ENCODE measurements around the gene FTO.

The FTO gene

GRCh38 chr16:53950677-53951076 is 246.7 kb downstream of the FTO start:
- Histone ChIP-seq H3K4me3 (ENCODE audit: low read length) (no peak overlapping the region), H3K9me3 (replicated peaks; ENCODE audit: insufficient read depth, low read length) (no peaks in the 10 kb centered on the region), H3K79me2 (ENCODE audit: low read length) (no peaks in the 10 kb centered on the region), H3K4me1 (ENCODE audit: low read length) (peaks cover 5% of the 10 kb centered on the region), H4K20me1 (ENCODE audit: insufficient read depth, low read length) (no peaks in the 10 kb centered on the region), H3K27ac (ENCODE audit: low read length) (no peak overlapping the region), H3K4me2 (ENCODE audit: low read depth, low read length) (no peak overlapping the region), H3K27me3 (replicated peaks; ENCODE audit: insufficient read depth, low read length) (no peaks in the 10 kb centered on the region), H3K9ac (ENCODE audit: low read length) (no peak overlapping the region), H2AFZ (ENCODE audit: low read length) (no peak overlapping the region), H3K9me2 (replicated peaks; ENCODE audit: insufficient read depth, low read length) (no peaks in the 10 kb centered on the region), H3F3A (ENCODE audit: insufficient read depth, low read length) (no peaks in the 10 kb centered on the region), H3K36me3 (replicated peaks; ENCODE audit: insufficient read depth, low read length) (no peaks in the 10 kb centered on the region)
- DNase-seq: no peak
- TF ChIP-seq EZH2 (optimal IDR thresholded peaks at IDR 0.05; ENCODE audit: low read depth, low read length) (no peak), CTCF (IDR thresholded peaks at IDR 0.05; ENCODE audit: low read length) (no peak), EZH2phosphoT487 (IDR thresholded peaks at IDR 0.05; ENCODE audit: low read length) (no peak)

GRCh38 chr16:53952215-53953208 is 248.6 kb downstream of the FTO start:
- Histone ChIP-seq H3K27ac (ENCODE audit: low read length) (no peak overlapping the region), H4K20me1 (ENCODE audit: insufficient read depth, low read length) (no peaks in the 10 kb centered on the region), H2AFZ (ENCODE audit: low read length) (peak overlapping the region; percentile 10), H3K27me3 (replicated peaks; ENCODE audit: insufficient read depth, low read length) (no peaks in the 10 kb centered on the region), H3F3A (ENCODE audit: insufficient read depth, low read length) (no peaks in the 10 kb centered on the region), H3K4me1 (ENCODE audit: low read length) (peaks cover 5% of the 10 kb centered on the region), H3K9me2 (replicated peaks; ENCODE audit: insufficient read depth, low read length) (no peaks in the 10 kb centered on the region), H3K9ac (ENCODE audit: low read length) (no peak overlapping the region), H3K4me3 (ENCODE audit: low read length) (peak overlapping the region; percentile 10; the same call in 1 of the 2 replicates), H3K36me3 (replicated peaks; ENCODE audit: insufficient read depth, low read length) (no peaks in the 10 kb centered on the region), H3K9me3 (replicated peaks; ENCODE audit: insufficient read depth, low read length) (no peaks in the 10 kb centered on the region), H3K4me2 (ENCODE audit: low read depth, low read length) (peak overlapping the region; percentile 42), H3K79me2 (ENCODE audit: low read length) (no peaks in the 10 kb centered on the region)
- peak; percentile 71 for DNase-seq
- TF ChIP-seq CTCF (IDR thresholded peaks at IDR 0.05; ENCODE audit: low read length): no peak
- TF ChIP-seq EZH2 (optimal IDR thresholded peaks at IDR 0.05; ENCODE audit: low read depth, low read length): no peak
- TF ChIP-seq EZH2phosphoT487 (IDR thresholded peaks at IDR 0.05; ENCODE audit: low read length): no peak

GRCh38 chr16:53953336-53953735 is 249.4 kb downstream of the FTO start:
- DNase-seq: no peak
- no peaks in the 10 kb centered on the region for H3K9me3 ChIP-seq (replicated peaks; ENCODE audit: insufficient read depth, low read length)
- H3K9ac ChIP-seq (ENCODE audit: low read length): no peak overlapping the region
- no peaks in the 10 kb centered on the region for H3K9me2 ChIP-seq (replicated peaks; ENCODE audit: insufficient read depth, low read length)
- H3F3A ChIP-seq (ENCODE audit: insufficient read depth, low read length): no peaks in the 10 kb centered on the region
- peaks cover 5% of the 10 kb centered on the region for H3K4me1 ChIP-seq (ENCODE audit: low read length)
- H3K27me3 ChIP-seq (replicated peaks; ENCODE audit: insufficient read depth, low read length): no peaks in the 10 kb centered on the region
- no peak overlapping the region for H2AFZ ChIP-seq (ENCODE audit: low read length)
- no peak overlapping the region for H3K4me2 ChIP-seq (ENCODE audit: low read depth, low read length)
- H3K36me3 ChIP-seq (replicated peaks; ENCODE audit: insufficient read depth, low read length): no peaks in the 10 kb centered on the region
- TF ChIP-seq EZH2 (optimal IDR thresholded peaks at IDR 0.05; ENCODE audit: low read depth, low read length): no peak
- no peak for TF ChIP-seq EZH2phosphoT487 (IDR thresholded peaks at IDR 0.05; ENCODE audit: low read length)
- no peak for TF ChIP-seq CTCF (IDR thresholded peaks at IDR 0.05; ENCODE audit: low read length)
- H3K79me2 ChIP-seq (ENCODE audit: low read length): no peaks in the 10 kb centered on the region
- no peak overlapping the region for H3K4me3 ChIP-seq (ENCODE audit: low read length)
- no peak overlapping the region for H3K27ac ChIP-seq (ENCODE audit: low read length)
- H4K20me1 ChIP-seq (ENCODE audit: insufficient read depth, low read length): no peaks in the 10 kb centered on the region
